Transverse colon (tissue), 4 donors: ENCODE data around the gene SARDH. TPM values are rescaled to one million over a fixed set of nuclear protein-coding genes. Genes with fewer than 3 reads are reported as not detected.

Experiments used
- DNase-seq: peaks from one replicate; pipeline ENCODE4 v3.0.0-alpha.2; 2019
- H3K27ac ChIP-seq, 4 donors: fragments of 200-600 bp; sonication (generic); 2 replicates each; pipeline ENCODE4 v1.5.1; 2016 to 2018; ENCODE audit warnings: inconsistent platforms in 4 of 4
- H3K27me3 ChIP-seq: fragments of 200-600 bp; sonication (generic); 2 replicates; pipeline ENCODE4 v1.5.1; 2017; ENCODE audit warnings: inconsistent platforms
- H3K36me3 ChIP-seq, 4 donors: fragments of 200-600 bp; sonication (generic); 2 replicates each; pipeline ENCODE4 v1.5.1; 2017 to 2019; ENCODE audit warnings: inconsistent platforms in 4 of 4
- H3K4me1 ChIP-seq, 4 donors: fragments of 200-600 bp; sonication (generic); 2 replicates each; pipeline ENCODE4 v1.5.1; 2017 to 2020; ENCODE audit warnings: inconsistent platforms in 4 of 4
- H3K4me3 ChIP-seq, 4 donors: fragments of 200-600 bp; sonication (generic); 1 replicate in 1 of 4; 2 replicates in 3 of 4; pipeline versions ENCODE4 v1.5.1 to v1.6.1; 2017 to 2019; ENCODE audit warnings: inconsistent platforms in 4 of 4
- H3K9me3 ChIP-seq, 2 donors: fragments of 200-600 bp; sonication (generic); 2 replicates each; pipeline ENCODE4 v1.5.1; 2017 to 2019; ENCODE audit warnings: inconsistent platforms in 2 of 2
- CTCF ChIP-seq, 5 experiments: fragments of 200-600 bp in 3 of 5; fragments of 450-650 bp in 2 of 5; sonication (generic) in 3 of 5; IDR thresholded peaks; 1 replicate in 2 of 5; 2 replicates in 3 of 5; pipeline ENCODE4 v1.5.1; 2016 to 2017; ENCODE audit warnings: antibody characterized with exemption in 5 of 5, inconsistent platforms in 3 of 5, mild to moderate bottlenecking in 2 of 5, moderate library complexity in 1 of 5
- EP300 ChIP-seq: sonication (generic); formaldehyde crosslinking; IDR thresholded peaks from one replicate; pipeline ENCODE4 v1.6.1; 2017; ENCODE audit warnings: antibody characterized with exemption, low read depth
- POLR2A ChIP-seq: fragments of 450-650 bp; IDR thresholded peaks from one replicate; pipeline ENCODE4 v1.6.1; 2016; ENCODE audit warnings: antibody characterized with exemption, mild to moderate bottlenecking, moderate library complexity
- POLR2AphosphoS5 ChIP-seq, 3 donors: sonication (generic); formaldehyde crosslinking; IDR thresholded peaks; one replicate each; pipeline ENCODE4 v1.6.1; 2016; ENCODE audit warnings: antibody characterized with exemption in 3 of 3
- WGBS, 2 donors: methylation state at CpG; one replicate each; pipeline ENCODE4 v1.1.5; 2018; ENCODE audit warnings: low coverage in 1 of 2; 5-methylcytosine and 5-hydroxymethylcytosine counted together
- in situ Hi-C, 4 donors: fragments of 200-750 bp; cut with MboI; loops; one replicate each; pipeline versions ENCODE4 v1.15.0 to v1.15.1; 2017; ENCODE audit warnings: low sequenced_read_pairs in 3 of 4, low pct_ligation_motif_present in 1 of 4, low pct_unique_long_range_greater_than_20kb in 1 of 4
- intact Hi-C: fragments of 100-400 bp; cut with DNase I; formaldehyde crosslinking; loops from one replicate; pipeline ENCODE4 v1.15.1; 2023; ENCODE audit warnings: low total_unique reads
- total RNA-seq, 4 donors: library from RNA; depleted of rRNA; stranded (reverse); fragments of >200 nt; gene quantifications; one replicate each; pipeline ENCODE4 v1.1.0, GENCODE V29; 2016

Gene SARDH
- total RNA-seq, 4 donors from 2014 or later = 0.68 to 1.1 (median 0.95) TPM; not detected in 1

GRCh38 chr9:133689151-133689763 lies 48.9 kb downstream of the SARDH start:
- no peak overlapping the region for H3K4me3 ChIP-seq
- no peak overlapping the region for H3K27ac ChIP-seq
- TF ChIP-seq POLR2A (no peak), EP300 (no peak), CTCF (IDR thresholded peaks at IDR 0.05) (no peak), POLR2AphosphoS5 (IDR thresholded peaks at IDR 0.05) (no peak)
- peaks cover 0 to 2% (median 0%) of the 10 kb centered on the region in 4 donors for H3K4me1 ChIP-seq
- intact Hi-C loops = no loop called here
- WGBS, 2 donors = 84% methylated on average over 10 of the region's 10 CpGs; no CpG with 5 or more reads in 1 of the 2 donors
- no peaks in the 10 kb centered on the region for H3K9me3 ChIP-seq
- in situ Hi-C loops = no loop called here
- no peaks in the 10 kb centered on the region for H3K27me3 ChIP-seq
- DNase-seq = no peak
- no peaks in the 10 kb centered on the region for H3K36me3 ChIP-seq

GRCh38 chr9:133687856-133688761 lies 50.0 kb downstream of the SARDH start:
- no peak for TF ChIP-seq POLR2AphosphoS5 (IDR thresholded peaks at IDR 0.05)
- TF ChIP-seq EP300 = no peak
- TF ChIP-seq POLR2A = no peak
- TF ChIP-seq CTCF (IDR thresholded peaks at IDR 0.05) = no peak
- WGBS, 2 donors = 78% methylated on average over 34 of the region's 34 CpGs; no CpG with 5 or more reads in 1 of the 2 donors
- no peak overlapping the region for H3K27ac ChIP-seq
- peaks cover 0 to 11% (median 0%) of the 10 kb centered on the region in 4 donors for H3K4me1 ChIP-seq
- H3K4me3 ChIP-seq = no peak overlapping the region
- DNase-seq = no peak
- H3K27me3 ChIP-seq = no peaks in the 10 kb centered on the region
- in situ Hi-C loops (no loop called here), intact Hi-C loops (no loop called here)
- H3K9me3 ChIP-seq = no peaks in the 10 kb centered on the region
- no peaks in the 10 kb centered on the region for H3K36me3 ChIP-seq

GRCh38 chr9:133686642-133687575 lies 51.2 kb downstream of the SARDH start:
- in situ Hi-C loops = no loop called here
- Histone ChIP-seq H3K4me1 (peaks cover 0 to 14% (median 0%) of the 10 kb centered on the region in 4 donors), H3K4me3 (no peak overlapping the region), H3K36me3 (no peaks in the 10 kb centered on the region), H3K27me3 (no peaks in the 10 kb centered on the region), H3K9me3 (no peaks in the 10 kb centered on the region), H3K27ac (no peak overlapping the region)
- 84% methylated on average over 18 of the region's 24 CpGs; no CpG with 5 or more reads in 1 of the 2 donors for WGBS, 2 donors
- intact Hi-C loops = no loop called here
- TF ChIP-seq POLR2AphosphoS5 (IDR thresholded peaks at IDR 0.05) = no peak
- no peak for DNase-seq

GRCh38 chr9:133685653-133686609 lies 52.2 kb downstream of the SARDH start:
- DNase-seq = no peak
- no peak overlapping the region for H3K4me3 ChIP-seq
- 76 to 78% methylated on average over 3 to 18 of the region's 18 CpGs for WGBS, 2 donors
- no peak overlapping the region for H3K27ac ChIP-seq
- no peak for TF ChIP-seq CTCF (IDR thresholded peaks at IDR 0.05)
- TF ChIP-seq POLR2AphosphoS5 (IDR thresholded peaks at IDR 0.05) = no peak
- TF ChIP-seq POLR2A = no peak
- TF ChIP-seq EP300 = no peak
- no peaks in the 10 kb centered on the region for H3K9me3 ChIP-seq
- H3K36me3 ChIP-seq = no peaks in the 10 kb centered on the region
- in situ Hi-C loops (no loop called here), intact Hi-C loops (no loop called here)
- H3K27me3 ChIP-seq = no peaks in the 10 kb centered on the region
- peaks cover 0 to 14% (median 0%) of the 10 kb centered on the region in 4 donors for H3K4me1 ChIP-seq
